Karpas-422 (cell line): Measurements from ENCODE around the gene FHIT. TPM values are rescaled to one million over a fixed set of nuclear protein-coding genes. Genes with fewer than 3 reads are reported as not detected.

ENCODE experiments used
- DNase-seq: peaks from one replicate; pipeline ENCODE4 v3.0.0-alpha.2; 2015
- H2AFZ ChIP-seq: fragments of 200-600 bp; sonication (generic); 2 replicates; pipeline ENCODE4 v1.6.1; 2014; ENCODE audit warnings: antibody characterized with exemption, low read length, mixed read lengths
- H3K27ac ChIP-seq: fragments of 200-600 bp; sonication (generic); 2 replicates; pipeline ENCODE4 v1.5.1; 2014; ENCODE audit warnings: mild to moderate bottlenecking, low read length, moderate library complexity
- H3K27me3 ChIP-seq: fragments of 200-600 bp; sonication (generic); 2 replicates; pipeline ENCODE4 v1.6.1; 2014; ENCODE audit warnings: low read length, mixed read lengths
- H3K36me3 ChIP-seq: fragments of 200-600 bp; sonication (generic); 2 replicates; pipeline ENCODE4 v1.6.1; 2014; ENCODE audit warnings: low read length, mixed read lengths; ENCODE audit not compliant: insufficient read depth
- H3K4me1 ChIP-seq: fragments of 200-600 bp; sonication (generic); 2 replicates; pipeline ENCODE4 v1.6.1; 2014; ENCODE audit warnings: mild to moderate bottlenecking, low read length, mixed read lengths
- H3K4me2 ChIP-seq: fragments of 200-600 bp; sonication (generic); 2 replicates; pipeline ENCODE4 v1.6.1; 2014; ENCODE audit warnings: low read length, low read depth, mild to moderate bottlenecking; ENCODE audit not compliant: poor library complexity, severe bottlenecking
- H3K4me3 ChIP-seq: fragments of 200-600 bp; sonication (generic); 2 replicates; pipeline ENCODE4 v1.5.1; 2014; ENCODE audit warnings: mild to moderate bottlenecking, antibody characterized with exemption, low read length, mixed read lengths
- H3K79me2 ChIP-seq: fragments of 200-600 bp; sonication (generic); 2 replicates; pipeline ENCODE4 v1.6.1; 2014; ENCODE audit warnings: mild to moderate bottlenecking, low read length, mixed read lengths
- H3K9ac ChIP-seq: fragments of 200-600 bp; sonication (generic); 2 replicates; pipeline ENCODE4 v1.6.0; 2014; ENCODE audit warnings: low read length
- H3K9me2 ChIP-seq: fragments of 200-600 bp; sonication (generic), shearing (Covaris generic); replicated peaks from 2 replicates; pipeline ENCODE4 v1.6.0; 2014; ENCODE audit warnings: mild to moderate bottlenecking, low read length, moderate library complexity; ENCODE audit not compliant: insufficient read depth
- H3K9me3 ChIP-seq: fragments of 300-700, 200-600 bp; sonication (generic); 2 replicates; pipeline ENCODE4 v1.6.1; 2014; ENCODE audit warnings: low read length, mixed read lengths
- H4K20me1 ChIP-seq: fragments of 200-600 bp; sonication (generic); 2 replicates; pipeline ENCODE4 v1.6.1; 2014; ENCODE audit warnings: mild to moderate bottlenecking, antibody characterized with exemption, low read length, low read depth; ENCODE audit not compliant: insufficient read depth
- total RNA-seq: library from RNA; depleted of rRNA; stranded (reverse); fragments of >200 nt; shearing (Covaris generic); gene quantifications from 2 replicates; pipeline ENCODE4 v1.2.3, GENCODE V29; 2014; ENCODE audit warnings: low replicate concordance

The FHIT gene
- total RNA-seq, 1 experiment from 2014 or later = not detected

DNA sequence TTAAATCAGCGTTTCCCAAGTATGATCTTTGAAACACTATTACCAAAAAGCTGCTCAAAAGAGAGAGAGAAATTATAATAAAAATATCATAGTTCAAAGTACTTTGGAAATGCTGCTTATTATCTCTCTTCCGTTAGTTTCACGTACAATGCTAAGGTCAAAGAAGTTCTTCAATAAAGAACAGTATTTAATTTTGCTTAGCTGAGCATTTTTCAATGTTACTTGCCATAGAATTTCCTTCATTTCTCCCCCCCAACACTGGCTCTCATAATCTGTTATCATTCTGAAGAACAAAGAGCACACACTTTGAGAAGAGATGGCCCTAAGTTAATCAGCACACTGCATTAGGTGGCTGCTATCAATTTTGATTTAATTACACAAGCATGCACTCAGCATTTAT is 1360.6 kb downstream of the FHIT start:
- Histone ChIP-seq H3K4me2 (no peak overlapping the region), H3K79me2 (no peaks in the 10 kb centered on the region), H3K36me3 (no peaks in the 10 kb centered on the region), H3K4me1 (no peaks in the 10 kb centered on the region), H3K9ac (no peak overlapping the region), H3K4me3 (no peak overlapping the region), H2AFZ (no peak overlapping the region), H3K27me3 (no peaks in the 10 kb centered on the region), H3K9me3 (no peaks in the 10 kb centered on the region), H3K9me2 (no peaks in the 10 kb centered on the region), H3K27ac (no peak overlapping the region), H4K20me1 (no peaks in the 10 kb centered on the region)
- no peak for DNase-seq

DNA sequence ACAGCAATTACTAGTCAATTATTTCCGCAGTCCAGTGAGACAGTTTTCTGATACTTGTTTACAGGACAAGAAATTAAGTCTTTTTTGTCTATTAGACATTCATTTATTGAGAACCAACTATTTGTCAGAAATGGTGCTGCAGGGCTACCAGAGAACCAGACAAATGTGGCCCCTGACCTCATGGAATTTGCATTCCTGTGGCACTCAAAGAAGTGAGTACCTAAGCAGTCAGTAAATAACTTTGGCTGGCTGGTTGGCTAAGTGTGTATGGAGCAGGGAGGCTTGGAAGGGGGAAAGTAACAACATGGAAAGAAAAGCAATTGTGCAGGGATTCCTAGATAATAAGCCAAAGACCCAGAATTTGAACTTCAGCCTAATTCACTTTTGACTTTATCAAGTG is 1364.5 kb downstream of the FHIT start:
- no peak overlapping the region for H3K9ac ChIP-seq
- no peaks in the 10 kb centered on the region for H3K36me3 ChIP-seq

DNA sequence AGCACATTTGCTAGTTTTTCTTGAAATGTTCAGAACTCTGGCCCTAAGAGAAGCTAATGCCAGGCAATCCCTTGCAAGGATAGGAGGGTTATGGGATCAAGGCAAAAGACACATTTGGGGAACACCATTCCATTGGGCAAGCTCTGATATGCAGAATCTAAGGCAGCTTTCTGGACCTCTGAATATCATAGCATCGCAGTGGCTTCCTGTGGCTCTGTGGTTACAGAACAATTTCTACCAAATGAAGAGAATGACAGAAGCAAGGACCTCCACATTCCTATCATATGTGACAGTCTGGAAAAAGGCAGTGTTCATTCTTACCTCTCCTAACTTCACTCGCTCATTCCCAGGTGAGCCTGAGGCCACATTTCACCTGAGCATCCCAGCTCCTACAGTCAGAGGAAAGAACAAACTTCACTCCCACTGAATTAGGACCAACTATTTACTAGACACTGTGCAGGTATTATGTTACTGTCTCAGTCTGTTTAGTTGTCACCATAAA is 1365.3 kb downstream of the FHIT start:
- Histone ChIP-seq H3K27ac (no peak overlapping the region), H4K20me1 (no peaks in the 10 kb centered on the region)

More for the DNA sequence above, 1364.5 kb downstream of the FHIT start:
- Histone ChIP-seq H3K9me3 (no peaks in the 10 kb centered on the region), H3K9me2 (no peaks in the 10 kb centered on the region), H3K79me2 (no peaks in the 10 kb centered on the region), H4K20me1 (no peaks in the 10 kb centered on the region), H3K27ac (no peak overlapping the region), H3K4me3 (no peak overlapping the region), H3K27me3 (no peaks in the 10 kb centered on the region), H3K4me2 (no peak overlapping the region), H2AFZ (no peak overlapping the region), H3K4me1 (no peaks in the 10 kb centered on the region)
- no peak for DNase-seq

DNA sequence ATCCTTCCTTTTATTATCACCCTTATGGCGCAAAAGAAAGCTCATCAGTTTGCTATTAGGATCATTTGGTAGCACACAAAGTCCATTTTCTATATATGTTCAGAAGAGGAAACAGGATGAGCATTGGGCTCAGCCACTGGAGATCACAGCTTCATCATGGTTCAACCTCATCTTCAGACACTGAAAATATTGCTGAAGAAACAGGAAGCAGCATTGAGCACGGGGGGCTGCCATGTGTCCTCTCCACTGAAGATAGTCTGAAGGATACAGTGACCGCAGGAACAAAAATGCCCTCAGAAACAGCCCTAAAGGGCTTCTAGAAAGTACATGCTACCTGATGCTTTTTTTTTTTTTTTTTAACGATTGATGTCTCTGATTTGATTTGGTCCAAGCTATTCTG is 1366.2 kb downstream of the FHIT start:
- Histone ChIP-seq H3K9ac (no peak overlapping the region), H2AFZ (no peak overlapping the region), H3K27me3 (no peaks in the 10 kb centered on the region), H3K4me1 (no peaks in the 10 kb centered on the region), H3K79me2 (no peaks in the 10 kb centered on the region), H3K4me3 (no peak overlapping the region), H3K36me3 (no peaks in the 10 kb centered on the region), H3K9me2 (no peaks in the 10 kb centered on the region), H3K9me3 (no peaks in the 10 kb centered on the region), H3K27ac (no peak overlapping the region), H3K4me2 (no peak overlapping the region), H4K20me1 (no peaks in the 10 kb centered on the region)
- DNase-seq = no peak

More for the DNA sequence above, 1365.3 kb downstream of the FHIT start:
- no peaks in the 10 kb centered on the region for H3K27me3 ChIP-seq
- H3K4me2 ChIP-seq = no peak overlapping the region
- H3K4me1 ChIP-seq = no peaks in the 10 kb centered on the region
- H3K9me2 ChIP-seq = no peaks in the 10 kb centered on the region
- H3K79me2 ChIP-seq = no peaks in the 10 kb centered on the region
- H2AFZ ChIP-seq = no peak overlapping the region
- no peak for DNase-seq
- H3K9ac ChIP-seq = no peak overlapping the region
- no peaks in the 10 kb centered on the region for H3K9me3 ChIP-seq
- no peaks in the 10 kb centered on the region for H3K36me3 ChIP-seq
- H3K4me3 ChIP-seq = no peak overlapping the region

DNA sequence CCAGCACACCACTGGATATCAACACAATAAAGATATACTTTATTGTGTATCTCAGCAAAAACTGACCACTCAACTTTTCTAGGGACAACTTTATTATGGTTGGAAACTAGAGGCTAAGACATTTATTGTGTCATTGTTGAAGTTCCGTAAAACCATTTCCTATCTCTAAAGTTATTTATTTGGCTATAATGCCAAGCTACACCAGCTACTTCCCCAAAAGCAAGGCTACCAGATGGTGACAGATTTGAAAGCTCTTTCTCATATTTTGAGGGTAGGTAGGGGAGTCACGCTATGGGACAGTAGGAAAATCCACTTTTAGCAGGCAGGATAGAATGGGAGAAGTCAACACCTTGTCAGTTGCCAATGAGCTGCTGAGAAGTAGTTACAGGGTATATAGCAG is 1366.8 kb downstream of the FHIT start:
- no peak overlapping the region for H2AFZ ChIP-seq
- H4K20me1 ChIP-seq = no peaks in the 10 kb centered on the region
- H3K9ac ChIP-seq = no peak overlapping the region
- no peaks in the 10 kb centered on the region for H3K9me2 ChIP-seq
- H3K9me3 ChIP-seq = no peaks in the 10 kb centered on the region
- H3K4me3 ChIP-seq = no peak overlapping the region
- no peak overlapping the region for H3K4me2 ChIP-seq
- no peak for DNase-seq
- no peaks in the 10 kb centered on the region for H3K36me3 ChIP-seq
- no peaks in the 10 kb centered on the region for H3K4me1 ChIP-seq
- H3K27ac ChIP-seq = no peak overlapping the region
- H3K79me2 ChIP-seq = no peaks in the 10 kb centered on the region
- no peaks in the 10 kb centered on the region for H3K27me3 ChIP-seq

DNA sequence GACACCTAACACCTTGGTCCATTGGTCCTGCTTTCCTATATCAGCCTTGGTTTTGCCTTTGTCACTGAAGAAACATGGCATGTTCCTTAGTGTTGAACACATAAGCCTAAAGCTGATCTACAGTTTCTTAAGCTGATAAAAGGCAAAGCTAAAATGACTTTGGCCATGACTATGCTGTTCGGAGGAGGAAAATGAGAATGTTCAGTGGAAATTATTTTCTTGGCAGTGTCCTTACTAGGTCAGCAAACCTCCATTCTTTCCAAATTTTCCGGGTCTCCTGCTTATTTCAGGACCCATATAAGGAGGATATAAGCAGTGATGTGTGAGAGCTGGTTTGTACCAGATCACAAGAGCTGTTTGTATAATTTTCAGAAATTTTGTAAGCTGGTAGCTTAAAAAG is 1368.5 kb downstream of the FHIT start:
- Histone ChIP-seq H3K4me3 (no peak overlapping the region), H3K9ac (no peak overlapping the region), H2AFZ (no peak overlapping the region), H3K36me3 (no peaks in the 10 kb centered on the region), H3K27me3 (no peaks in the 10 kb centered on the region), H3K9me2 (no peaks in the 10 kb centered on the region), H4K20me1 (no peaks in the 10 kb centered on the region), H3K9me3 (no peaks in the 10 kb centered on the region), H3K79me2 (no peaks in the 10 kb centered on the region), H3K4me1 (no peaks in the 10 kb centered on the region), H3K27ac (no peak overlapping the region), H3K4me2 (no peak overlapping the region)
- no peak for DNase-seq

DNA sequence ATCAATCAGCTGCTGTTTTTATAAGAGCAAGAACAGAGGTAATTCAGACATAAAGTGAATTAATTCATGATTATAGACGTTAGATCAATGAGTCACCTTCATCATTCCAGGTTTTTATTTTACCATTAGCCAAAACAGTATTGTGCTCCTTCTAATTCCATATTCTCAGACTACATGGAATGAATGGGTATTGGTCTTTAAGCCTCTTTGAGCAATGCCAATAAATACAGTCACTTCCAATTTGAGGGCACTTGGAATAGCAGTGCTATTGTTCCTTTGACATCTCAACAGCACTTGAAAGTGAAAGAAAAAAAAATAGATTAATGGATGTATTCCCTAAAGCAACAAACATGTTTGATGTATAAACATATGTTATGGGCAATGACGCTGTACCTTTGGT is 1370.5 kb downstream of the FHIT start:
- no peaks in the 10 kb centered on the region for H3K27me3 ChIP-seq
- H3K4me3 ChIP-seq = no peak overlapping the region
- no peak overlapping the region for H3K27ac ChIP-seq
- no peak for DNase-seq
- no peak overlapping the region for H2AFZ ChIP-seq
- H4K20me1 ChIP-seq = no peaks in the 10 kb centered on the region
- no peaks in the 10 kb centered on the region; the same call in 1 of the 2 replicates for H3K9me3 ChIP-seq
- H3K36me3 ChIP-seq = no peaks in the 10 kb centered on the region
- H3K9me2 ChIP-seq = no peaks in the 10 kb centered on the region
- no peak overlapping the region for H3K9ac ChIP-seq
- no peak overlapping the region for H3K4me2 ChIP-seq
- no peaks in the 10 kb centered on the region for H3K4me1 ChIP-seq
- no peaks in the 10 kb centered on the region for H3K79me2 ChIP-seq

DNA sequence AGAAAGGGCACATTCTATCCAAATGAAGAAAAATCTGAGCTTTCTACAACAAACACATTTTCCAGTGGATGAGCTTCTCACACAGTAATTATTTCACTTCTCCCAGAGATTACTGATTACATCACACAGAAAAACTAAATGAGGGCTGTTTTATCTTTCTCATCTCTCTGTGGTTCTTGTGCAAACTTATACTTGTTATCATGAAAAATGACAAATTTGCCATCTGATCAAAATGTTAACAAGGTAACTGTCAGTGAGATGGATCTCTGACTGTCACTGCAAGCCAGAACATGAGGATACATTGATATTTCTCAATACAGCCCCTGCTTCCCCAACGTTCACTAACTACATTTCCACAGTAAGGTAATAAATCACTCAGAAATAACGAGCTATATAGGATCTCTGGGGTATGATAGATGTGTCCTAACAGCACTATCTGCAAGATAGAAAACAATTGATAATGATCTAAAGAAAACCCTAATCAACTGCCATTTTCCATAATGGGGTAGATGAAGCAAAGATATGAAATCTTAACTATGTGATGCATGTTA is 1372.1 kb downstream of the FHIT start:
- H3K4me1 ChIP-seq = no peaks in the 10 kb centered on the region
- no peak overlapping the region for H3K4me2 ChIP-seq
- H2AFZ ChIP-seq = no peak overlapping the region
- no peak overlapping the region for H3K27ac ChIP-seq
- DNase-seq = no peak
- no peaks in the 10 kb centered on the region; the same call in 1 of the 2 replicates for H3K9me3 ChIP-seq
- no peaks in the 10 kb centered on the region for H4K20me1 ChIP-seq
- no peaks in the 10 kb centered on the region for H3K36me3 ChIP-seq
- no peak overlapping the region for H3K4me3 ChIP-seq
- no peaks in the 10 kb centered on the region for H3K9me2 ChIP-seq
- H3K27me3 ChIP-seq = no peaks in the 10 kb centered on the region
- H3K9ac ChIP-seq = no peak overlapping the region
- no peaks in the 10 kb centered on the region for H3K79me2 ChIP-seq
